GM19238 (cell line): ENCODE results near the gene TP53BP1.

ENCODE experiments used
- DNase-seq: peaks from one replicate; pipeline ENCODE4 v3.0.0; 2011; ENCODE audit warnings: low spot score; ENCODE audit not compliant: insufficient read length

TP53BP1 gene

DNA sequence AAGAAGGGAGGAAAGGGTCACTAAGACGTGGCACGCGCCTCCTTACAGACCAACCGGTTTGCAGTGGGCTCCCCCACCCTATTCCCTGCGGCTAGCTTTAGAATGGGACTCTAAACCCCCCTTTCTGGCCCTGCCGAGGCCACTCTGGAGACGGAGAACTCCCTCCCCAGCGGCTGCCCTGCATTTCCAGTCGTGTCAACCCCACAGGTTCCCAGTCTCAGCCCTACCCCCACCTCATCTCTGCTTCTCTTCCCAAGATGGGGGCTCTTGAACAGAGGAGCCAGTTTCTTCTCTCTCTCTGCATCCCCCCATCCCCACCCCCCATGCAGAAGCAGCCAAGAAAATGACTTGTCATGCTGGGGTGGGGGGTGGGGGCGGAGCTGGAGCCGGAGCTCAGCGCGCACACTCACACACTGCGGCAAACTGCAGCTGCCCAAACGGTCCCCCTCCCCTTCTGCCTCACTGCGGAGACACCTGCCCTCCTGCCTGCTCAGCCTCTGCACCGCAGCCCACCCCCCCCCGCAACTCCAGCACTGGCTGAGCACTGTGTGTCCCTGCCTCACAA is 25.3 kb upstream of the TP53BP1 start:
- DNase-seq = no peak

DNA sequence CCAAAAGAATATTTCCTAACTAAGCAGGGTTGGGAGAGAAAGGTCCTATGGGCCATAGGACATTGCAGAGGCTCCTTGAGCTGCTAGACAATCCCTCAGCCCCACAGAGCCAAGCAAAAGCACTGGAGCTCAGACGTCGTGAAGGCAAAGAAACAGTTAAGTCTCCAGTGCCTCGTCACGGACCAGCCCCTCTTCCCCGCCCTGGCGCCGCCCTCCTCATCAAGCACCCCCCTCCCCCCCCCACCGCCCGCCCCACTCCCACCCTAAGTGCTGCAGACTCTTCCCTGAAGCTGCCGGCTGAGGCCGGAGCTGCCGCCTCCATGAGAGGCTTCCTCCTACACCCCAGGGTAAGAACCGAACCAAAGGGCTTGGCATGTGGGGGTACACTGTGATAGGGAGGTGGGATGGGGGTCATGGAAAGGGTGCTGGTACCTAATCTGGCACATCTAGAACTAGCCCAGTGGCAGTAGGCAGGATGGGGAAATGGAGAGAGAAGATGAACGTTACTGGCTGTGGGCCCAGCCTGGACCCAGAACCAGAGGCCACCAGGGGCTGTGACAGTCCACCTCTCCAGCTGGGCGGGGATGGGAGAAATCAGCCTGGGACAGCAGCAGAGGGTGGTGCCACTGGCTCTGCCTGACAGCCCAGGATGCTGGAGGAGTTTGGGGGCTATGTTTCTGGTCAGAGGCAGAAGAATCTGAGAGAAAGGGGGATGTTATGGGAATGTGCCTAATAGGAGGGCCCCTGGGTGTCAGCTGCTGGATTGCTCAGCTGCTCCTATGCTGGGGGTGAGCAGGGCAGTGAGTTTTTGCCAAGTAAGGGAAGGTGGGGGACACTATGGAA is 24.6 kb upstream of the TP53BP1 start, which contains the start of gene MAP1A:
Gene MAP1A, plus strand, starts transcription at position 255 of the 843 bp plus-strand sequence. CDS start 3,866 bp downstream, outside the sequence.
- DNase-seq = no peak

DNA sequence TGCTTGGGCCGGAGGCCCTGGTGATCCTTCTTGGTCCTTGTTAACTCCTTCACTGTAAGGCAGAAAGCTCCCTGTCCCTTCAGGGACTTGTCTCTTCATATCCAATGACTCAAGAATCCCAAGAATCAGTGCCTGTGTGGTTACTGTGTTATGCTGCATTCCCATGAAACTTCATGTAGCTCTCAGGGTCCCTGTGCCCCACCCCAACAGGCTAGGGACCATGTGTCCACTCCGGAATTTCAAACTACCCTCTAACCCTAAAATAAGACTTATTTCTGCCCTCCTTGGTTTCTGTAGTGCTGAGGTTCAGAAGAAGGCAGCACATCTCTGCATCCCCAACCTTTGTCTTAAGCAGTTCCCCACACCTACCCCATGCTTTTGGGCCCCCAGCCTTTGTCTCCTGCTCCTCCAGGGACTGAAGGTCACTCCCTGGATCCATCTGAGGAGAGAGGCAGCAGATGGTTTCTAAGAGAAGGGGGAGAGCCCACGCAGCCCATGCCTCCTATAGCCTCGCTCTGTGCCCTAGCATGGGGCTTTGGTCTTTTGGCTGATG is 23.9 kb upstream of the TP53BP1 start:
- no peak for DNase-seq

DNA sequence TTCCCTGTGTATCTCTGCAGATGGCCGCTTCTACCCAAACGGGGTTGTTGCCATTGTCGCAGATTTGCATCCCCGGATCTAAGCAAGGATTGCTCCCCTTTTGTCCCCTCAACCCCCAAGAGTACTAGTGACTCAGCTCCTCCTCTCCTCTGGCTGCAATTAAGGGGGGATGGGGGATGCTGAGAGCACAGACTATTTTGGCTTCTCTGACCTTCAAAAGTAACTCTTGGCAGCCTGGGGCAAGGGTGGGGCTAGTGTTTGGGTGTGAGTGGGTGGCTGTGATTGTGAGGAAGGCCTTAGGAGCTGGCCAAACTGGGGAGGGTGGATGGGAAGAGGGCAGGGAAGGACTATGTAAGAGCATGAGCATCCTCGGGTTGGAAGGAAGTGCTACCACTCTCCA is 23.2 kb upstream of the TP53BP1 start:
- DNase-seq = no peak

DNA sequence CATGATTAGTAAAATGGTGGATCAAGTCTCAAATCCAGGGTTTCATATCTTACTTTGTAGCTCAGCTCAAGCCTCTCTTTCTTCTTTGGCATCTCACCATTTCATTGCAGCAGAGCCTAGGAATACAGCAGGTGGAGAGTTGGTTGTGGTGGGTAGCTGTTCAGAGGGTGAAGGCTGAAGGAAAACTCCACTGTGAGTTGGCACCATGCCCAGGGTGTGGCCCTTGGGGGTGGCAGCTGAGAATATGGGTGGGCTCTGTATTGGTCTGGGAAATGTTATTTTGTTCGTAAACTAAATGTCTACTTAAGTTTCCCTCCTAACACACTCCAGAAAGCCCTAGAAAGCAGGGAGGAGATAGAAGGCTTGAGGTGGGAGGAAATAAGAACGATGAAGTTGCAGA is 22.8 kb upstream of the TP53BP1 start:
- DNase-seq = no peak

DNA sequence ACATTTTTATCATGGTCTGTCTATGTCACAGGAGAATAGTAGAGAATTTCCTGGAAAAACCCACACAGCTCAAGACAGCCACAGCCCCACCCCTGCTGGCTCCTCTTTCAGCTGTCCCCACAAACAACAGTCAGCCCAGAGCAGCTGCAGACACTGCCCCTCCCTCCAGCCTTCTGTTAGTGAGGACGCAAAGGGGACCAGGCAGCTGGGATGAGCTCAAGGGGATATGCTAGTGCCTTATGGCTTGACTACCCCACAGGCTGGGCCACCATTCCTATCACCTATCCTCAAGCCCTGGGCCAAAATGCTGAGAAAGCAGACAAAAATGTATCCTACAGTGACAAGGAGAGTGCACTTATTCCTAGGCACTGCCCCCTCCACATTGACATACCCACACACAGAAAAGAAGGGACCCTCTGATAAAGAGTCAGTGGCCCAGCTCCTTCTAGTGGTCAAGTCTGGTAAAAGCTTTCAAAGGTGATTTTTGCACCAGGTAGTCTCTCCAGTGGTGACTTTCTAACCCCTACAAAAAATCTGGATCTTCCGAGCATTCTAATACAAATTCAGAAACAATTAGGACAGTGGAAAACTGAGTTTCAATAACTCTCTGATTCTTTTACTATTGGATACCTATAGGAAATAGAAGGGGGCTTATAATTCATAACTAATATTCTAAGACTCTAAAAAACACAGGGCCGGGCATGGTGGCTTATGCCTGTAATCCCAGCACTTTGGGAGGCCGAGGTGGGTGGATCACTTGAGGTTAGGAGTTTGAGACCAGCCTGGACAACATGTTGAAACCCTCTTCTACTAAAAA is 21.5 kb upstream of the TP53BP1 start:
- no peak for DNase-seq

DNA sequence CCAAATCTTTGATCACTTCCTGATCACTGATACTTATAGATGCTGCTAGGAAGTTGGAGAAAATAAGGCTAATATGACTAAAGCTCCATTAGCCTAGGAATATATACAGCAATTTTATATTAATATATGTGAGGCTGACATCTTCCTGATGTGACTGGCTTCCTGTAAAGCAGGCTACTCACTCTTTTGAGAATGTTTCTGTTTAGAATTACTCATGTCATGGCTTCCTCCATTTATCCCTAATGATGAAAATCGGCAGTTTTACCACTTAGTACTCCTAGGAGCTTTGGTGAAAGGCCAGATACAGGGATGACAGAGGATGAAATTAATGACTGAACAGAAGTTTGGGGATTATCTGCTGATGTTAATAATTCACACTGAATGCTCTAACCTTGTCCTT is 20.6 kb upstream of the TP53BP1 start:
- DNase-seq = no peak

DNA sequence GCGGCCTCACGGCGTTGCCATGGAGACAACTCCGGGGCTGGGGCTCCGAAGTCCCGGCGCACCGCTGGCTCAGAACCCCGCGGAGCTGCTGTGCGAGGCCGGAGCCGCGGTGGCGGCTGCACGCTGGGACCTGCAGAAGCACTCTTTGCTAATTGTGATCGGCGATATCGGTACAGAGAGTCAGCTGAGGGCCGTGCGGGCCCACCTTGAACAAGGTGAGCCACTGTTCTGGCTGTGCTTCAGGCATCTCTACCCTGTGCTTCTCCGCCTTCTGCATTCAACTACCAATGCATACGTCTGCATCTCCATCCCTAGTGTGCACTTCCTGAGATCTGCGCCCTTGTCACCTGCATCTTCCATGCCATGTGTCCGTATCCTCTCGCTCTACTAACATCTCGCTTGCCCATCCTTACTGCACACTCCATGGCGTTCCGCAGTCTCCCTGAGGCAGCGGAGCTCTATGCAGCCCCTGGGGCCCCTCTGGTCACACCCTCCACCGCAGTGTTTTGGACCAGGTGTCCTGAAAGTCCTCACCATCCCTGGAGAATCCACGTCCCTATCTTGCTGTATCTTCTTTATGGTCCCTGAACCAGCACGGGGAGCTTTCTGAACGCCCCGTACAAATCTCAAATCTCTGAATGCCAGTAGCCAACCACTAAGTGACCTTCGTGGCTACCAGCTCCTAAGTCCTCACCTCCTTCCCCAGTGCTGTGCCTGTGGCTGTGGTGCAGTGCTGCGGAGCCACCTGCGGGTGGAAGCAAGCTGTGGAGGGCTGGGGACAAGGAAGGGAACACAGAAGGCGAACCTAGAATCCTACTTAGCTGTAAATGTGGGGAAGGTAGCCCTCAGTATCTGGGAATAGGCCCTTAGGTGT is 18.3 kb upstream of the TP53BP1 start:
- DNase-seq = no peak

DNA sequence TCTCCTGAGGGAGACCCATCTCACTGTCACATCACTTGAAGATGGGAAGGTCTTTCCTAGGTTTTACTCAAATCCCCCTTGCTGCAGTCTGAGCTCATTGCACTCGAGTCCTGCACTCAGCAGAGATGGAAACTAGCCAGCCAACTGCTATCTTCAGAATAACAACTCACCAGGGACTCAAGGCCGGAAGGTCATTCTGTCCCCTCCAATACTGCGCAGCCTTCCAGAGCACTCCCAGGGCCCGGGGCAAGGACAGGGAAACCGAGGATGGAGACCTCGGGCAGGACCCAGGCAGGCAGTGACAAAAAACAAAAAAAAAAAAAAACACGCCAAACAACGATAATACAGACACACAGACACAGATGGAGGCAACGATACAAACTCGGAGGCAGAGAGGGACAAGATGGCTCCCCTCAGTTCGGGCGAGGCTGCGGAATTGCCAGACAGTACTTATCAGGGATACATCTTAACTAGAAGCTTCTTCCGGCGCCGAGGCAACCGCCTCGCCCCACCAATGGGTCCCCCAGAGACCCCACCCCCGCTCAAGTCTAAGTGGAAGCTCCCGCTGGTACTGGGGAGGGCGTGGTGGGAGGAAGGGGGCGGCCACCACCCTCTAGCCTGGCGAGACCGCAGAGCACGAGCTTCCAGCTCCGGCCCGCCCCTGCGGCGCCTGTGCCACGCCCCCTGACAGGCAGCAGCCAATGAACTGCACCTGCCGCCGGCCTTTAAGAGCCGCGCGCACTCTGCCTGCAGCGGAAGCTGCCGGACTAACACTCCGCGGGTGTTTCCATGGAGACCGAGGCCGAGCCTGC is 17.4 kb upstream of the TP53BP1 start:
- peak; percentile 94 for DNase-seq

DNA sequence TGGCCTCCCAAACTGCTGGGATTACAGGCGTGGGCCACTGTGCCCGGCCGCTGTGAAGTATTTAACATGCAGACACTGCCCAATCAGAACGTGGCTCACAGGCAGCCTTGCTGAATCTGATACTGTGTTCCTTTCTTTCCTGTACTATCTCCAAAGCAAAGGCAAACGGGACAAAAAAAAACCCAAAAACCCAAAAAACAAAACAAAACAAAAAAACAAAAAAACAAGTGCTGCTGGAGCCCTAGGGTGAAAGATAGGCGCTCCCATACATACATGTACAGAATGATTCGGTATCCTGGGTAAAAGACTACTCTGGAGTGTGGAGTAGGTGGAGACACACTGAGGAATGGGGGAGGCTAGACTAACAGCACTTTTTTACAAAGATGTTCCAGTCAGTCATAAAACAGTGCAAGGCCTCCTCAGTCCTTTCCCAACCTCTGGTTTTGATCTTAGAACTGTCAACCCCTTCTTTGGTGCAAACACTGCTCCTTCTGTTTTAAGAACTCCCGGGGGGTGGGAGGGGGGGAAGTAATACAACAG is 16.8 kb upstream of the TP53BP1 start:
- no peak for DNase-seq

DNA sequence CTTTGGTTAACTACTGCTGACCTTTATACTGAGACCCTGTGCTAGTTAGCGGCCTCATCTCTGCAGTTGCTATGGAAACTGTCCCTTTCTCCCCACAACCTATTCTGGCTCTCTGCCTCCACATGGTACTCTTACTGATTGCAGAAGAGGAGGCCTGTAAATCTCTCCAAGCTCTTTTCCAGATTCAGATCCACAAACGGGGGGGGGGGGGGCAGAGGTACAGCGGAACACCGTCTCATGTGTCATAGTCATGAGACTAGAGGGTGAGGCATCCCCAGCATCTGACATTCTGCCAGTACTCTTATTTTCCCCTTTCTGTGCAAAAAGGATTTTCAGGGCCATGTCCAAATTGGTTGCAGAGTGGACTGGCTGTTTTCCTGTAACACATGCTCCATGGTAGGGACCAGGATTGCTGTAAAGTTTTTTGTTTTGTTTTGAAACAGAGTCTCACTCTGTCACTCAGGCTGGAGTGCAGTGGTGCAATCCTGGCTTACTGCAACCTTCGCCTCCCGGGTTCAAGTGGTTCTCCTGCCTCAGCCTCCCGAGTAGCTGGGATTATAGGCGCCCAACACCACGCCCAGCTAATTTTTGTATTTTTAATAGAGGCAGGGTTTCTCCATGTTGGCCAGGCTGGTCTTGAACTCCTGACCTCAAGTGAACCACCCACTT is 16.2 kb upstream of the TP53BP1 start:
- no peak for DNase-seq

DNA sequence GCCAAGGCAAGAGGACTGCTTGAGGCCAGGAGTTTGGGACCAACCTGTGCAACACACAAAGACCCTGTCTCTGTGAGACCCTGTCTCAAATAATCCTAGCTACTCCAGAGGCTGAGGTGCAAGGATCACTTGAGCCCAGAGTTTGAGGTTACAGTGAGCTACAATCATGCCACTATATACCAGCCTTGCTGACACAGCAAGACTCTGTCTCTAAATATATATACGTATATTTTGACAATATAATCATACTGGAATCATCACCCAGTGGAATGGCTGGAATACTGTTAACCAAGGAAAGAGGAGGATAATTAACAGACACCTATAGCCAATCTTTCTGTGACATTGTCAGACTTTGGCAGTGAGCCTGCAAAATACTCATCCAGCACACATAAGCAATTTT is 15.5 kb upstream of the TP53BP1 start:
- DNase-seq = no peak

DNA sequence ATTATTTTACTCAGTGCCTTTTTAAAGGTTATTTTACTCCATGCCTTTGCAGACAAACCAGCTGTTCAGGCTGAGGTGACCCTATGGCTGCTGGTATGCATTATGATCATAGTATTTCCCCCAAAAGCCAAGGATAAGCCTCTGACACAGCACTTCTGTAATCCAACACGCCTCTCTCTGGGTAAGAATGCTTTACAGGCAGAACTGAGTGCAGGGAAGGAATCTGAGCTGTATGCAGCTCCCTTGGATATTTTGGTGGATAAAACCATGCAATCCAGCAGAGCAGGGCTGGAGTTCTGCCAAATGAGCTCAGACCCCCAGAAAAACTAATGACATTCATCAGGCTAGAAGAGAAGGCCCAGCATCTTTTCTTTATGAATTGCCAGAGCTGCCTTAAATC is 12.8 kb upstream of the TP53BP1 start:
- DNase-seq = no peak

DNA sequence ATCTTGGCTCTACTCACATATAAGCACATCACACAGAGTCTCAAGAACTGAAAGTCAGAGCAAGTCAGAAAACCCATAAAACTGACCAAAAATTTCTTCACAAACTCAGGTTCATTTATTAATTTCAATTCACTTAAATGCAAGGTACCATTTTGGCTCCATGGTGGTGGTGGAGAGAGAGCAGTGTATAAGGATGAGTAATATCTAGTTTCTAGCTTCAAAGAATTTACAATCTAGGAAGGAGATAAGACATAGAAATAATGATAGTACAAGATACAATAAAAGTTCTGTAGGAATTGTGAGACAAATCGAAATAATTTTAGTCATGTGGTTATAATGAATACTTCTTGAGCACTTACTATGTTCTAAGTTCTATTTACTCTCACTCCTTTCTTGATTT is 6.7 kb upstream of the TP53BP1 start:
- DNase-seq = no peak

DNA sequence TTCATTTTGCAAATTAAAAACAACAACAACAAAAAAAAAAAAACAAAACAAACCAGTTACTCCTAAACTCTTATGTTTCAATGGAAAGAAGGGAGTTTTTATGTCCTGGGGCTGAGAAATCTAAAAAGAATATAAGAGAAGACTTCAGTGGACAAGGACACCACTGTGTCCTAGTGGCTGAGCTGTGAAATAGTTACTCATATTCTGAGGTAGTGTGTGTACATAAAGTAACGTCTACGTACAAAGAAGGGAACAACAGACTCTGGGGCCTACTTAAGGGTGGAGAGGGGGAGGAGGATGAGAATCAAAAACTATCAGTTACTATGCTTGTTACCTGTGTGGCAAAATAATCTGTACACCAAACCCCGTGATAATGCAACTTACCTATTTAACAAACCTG is 6.0 kb upstream of the TP53BP1 start:
- DNase-seq = no peak

DNA sequence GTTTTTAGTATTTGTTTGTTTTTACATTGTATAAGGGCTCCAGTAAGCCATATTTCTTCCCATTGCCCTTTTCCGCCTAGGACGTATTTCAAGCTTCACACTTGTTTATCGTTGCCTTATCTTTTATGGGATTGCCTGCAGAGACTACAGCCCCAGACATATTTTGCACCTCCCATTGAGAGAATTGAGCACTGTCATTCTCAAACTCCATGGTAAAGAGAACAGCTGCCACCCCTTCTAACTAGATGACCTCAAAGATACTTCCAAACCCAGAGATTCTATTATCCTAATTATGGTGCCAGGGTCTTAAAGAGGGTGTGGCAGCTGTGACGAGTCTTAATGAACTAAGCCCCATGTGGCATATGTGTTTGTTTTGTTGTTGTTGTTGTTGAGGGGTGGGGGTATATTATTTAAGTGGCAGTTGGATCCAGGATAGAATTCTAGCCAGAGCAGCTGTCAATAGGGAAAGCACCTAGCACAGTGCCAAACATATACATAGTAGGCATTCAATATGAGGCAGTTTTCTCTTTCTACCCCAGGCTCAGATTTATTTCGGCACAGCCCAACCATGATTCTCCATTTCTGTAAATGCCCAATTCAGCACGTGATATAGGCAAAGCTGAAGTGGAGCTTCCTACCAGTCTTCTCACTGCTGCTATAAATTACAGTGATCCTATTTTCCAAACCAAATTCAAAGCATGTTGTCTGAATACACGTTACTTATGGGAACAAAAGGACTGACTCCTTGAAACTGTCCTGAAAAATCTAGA is 932 bp upstream of the TP53BP1 start:
- DNase-seq = no peak

DNA sequence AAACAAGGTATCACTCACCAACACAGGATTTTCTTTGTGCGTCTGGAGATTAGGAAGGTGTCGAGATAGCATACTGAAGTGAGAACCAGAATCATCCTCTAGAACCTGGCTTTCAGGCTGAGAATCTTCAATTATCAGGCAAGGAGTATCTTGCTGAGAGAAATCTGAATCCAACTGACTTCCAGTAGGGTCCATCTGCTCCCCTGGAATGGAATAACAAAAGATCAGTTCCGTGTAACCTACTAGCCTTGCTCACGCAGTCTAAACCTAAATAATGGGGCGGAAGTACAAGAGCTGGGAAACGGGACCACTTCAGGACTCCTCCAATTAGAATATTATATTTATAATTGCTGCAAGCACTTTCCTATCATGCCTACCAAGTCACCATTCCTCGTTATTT is 690 bp downstream of the TP53BP1 start:
- DNase-seq = no peak

DNA sequence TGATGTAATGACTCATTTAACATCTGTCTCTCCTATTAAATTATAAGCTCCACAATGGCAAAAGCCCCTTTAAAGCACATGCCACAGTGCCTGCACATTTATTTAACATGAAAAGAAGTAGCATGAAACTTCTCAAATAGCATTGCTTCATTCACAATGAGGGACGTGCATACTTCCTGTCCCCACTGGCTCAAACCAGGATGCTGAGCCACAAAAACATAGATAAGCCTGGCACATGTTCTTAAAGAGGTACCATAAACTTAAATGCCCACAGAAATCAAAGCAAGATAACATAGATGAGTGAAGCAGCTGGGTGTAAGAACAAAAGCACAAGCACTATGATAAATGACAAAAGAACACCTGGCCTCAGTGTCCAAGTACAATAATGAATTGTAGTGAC is 3.8 kb downstream of the TP53BP1 start:
- no peak for DNase-seq

DNA sequence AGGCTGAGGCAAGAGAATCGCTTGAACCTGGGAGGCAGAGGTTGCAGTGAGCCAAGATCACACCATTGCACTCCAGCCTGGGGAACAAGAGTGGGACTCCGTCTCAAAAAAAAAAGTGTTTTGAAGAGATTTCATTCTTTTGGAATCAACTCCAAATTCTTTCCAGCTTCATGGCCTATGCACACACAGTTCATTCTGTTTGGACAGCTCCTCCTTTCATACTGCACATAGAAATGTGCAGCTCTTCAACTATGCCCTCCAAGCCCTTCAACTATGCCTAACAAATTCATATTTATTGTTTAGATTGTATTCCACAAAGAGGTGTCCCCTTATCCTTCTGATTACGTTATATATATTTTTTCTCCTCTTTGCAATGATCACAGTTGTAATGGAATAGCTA is 4.2 kb downstream of the TP53BP1 start:
- no peak for DNase-seq
